Iris pigment epithelial cell (primary cell): Measurements from ENCODE around the gene HGS.
A peak's percentile ranks its signal among the peaks of the same experiment; 100 is the strongest.

ENCODE experiments used
- DNase-seq: peaks from one replicate; pipeline ENCODE4 v3.0.0-alpha.2; 2011; ENCODE audit warnings: low read depth

The HGS gene

DNA sequence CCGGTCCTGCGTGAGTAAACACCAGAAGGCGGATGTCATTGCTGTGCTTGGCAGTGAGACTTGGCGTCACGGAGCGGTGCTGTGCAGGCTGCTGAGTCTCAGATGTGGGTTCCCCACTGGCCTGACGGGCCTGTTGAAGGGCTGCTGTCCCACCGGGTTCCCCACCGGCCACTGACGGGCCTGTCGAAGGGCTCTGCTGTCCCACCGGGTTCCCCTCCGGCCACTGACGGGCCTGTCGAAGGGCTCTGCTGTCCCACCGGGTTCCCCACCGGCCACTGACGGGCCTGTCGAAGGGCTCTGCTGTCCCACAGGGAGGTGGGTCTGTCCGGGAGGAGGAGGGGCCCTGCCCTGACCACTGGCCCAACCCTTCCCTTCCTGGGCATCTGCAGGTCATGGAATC lies 2.8 kb downstream of the HGS start:
- no peak for DNase-seq

DNA sequence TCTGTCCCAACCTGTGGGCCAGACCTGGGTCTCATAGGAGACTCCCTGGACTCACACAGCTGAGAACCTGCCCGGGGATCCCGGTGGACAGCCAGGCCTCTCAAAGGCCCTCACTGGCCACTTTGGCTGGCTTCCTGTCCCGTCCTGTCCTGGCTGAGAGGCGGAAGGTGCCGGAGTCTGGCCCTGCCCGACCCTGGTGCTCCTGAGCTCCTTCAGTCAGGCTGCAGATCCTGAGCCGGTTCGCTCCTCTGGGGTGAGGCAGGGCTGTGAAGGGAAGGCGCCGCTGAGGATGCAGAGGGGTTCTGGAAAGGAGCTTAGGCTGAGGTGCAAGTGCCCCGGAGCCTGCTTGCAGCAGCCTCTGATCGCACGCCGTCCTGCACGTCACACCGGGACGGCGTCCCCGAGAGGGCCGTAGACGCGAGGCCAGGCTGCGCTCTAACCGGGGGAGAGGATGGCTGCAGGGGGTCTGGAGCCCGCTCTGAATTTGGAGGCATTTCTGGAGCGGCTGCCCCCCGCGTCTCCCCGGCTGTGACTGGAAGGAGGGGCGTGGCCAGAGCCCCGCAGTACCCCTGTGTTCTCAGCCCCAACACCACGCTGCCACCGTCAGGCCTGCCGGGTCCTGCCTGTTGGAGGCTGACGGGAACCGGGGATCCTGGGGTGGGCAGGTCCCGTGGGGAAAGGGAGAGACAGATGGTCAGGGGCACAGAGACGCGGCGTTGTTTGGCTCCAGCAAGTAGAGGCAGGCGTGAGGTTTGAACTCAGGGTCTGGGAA lies 4.1 kb downstream of the HGS start:
- no peak for DNase-seq

DNA sequence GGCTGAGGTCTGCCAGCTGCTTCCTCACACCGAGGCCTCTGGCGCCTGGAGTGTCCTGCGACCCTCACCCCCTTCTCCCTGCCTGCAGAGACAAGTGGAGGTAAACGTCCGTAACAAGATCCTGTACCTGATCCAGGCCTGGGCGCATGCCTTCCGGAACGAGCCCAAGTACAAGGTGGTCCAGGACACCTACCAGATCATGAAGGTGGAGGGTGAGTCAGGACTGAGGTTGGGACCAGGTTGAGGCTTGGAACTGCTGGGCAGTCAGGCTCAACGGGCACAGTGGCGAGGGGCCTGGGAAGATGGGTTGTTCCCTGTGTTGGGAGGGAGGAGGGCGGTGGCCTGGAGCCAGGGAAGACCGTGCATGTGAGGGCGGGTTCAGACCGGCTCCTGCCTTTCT lies 4.8 kb downstream of the HGS start:
- no peak for DNase-seq

DNA sequence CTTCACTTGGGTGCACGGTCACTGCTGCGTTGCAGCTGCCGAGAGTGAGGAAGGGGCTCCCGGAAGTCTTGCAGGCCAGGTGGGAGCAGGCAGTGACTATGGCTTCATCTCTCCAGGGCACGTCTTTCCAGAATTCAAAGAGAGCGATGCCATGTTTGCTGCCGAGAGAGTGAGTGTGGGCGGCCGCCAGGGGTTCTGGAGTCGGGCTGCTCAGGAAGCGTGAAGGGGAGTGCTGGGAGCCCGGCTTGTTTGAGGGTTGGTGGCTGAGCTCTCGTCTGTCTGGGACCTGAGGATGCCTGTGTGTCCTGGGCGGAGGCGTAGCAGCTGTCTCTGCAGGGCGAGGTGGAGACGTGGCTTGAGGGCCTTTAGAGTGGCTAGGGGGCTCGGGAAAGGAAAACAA lies 6.3 kb downstream of the HGS start:
- DNase-seq, result no peak

DNA sequence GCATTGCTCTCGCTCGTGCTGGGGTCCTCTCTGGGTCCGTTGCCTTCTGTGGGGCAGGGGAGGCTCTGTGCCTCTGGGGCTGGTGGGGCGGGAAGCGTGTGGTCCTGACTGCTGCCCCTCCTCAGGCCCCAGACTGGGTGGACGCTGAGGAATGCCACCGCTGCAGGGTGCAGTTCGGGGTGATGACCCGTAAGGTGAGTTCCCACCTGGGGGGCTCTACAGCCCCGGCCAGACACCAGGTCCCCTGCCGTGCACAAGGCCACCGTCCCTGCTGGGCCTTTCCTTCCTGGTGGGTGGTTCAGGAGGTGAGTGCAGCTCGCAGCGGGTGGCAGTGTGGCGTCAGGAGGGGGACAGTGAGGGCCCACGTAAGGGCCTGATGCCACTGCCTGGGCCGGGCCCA lies 6.7 kb downstream of the HGS start:
- DNase-seq, result no peak

DNA sequence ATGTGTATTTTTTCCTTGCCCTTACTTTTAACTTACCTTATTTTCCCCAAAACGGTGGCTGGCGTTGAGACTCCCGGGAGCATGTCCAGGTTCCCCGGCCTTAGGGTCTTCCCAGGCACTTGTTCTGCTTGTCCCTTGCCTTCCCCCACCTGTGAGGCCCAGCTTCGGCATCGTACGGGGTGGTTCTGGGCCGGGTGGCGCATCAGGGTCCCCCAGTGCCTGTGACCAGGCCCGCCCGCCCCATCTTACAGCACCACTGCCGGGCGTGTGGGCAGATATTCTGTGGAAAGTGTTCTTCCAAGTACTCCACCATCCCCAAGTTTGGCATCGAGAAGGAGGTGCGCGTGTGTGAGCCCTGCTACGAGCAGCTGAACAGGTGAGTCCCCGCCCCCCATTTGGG lies 7.4 kb downstream of the HGS start:
- no peak for DNase-seq

DNA sequence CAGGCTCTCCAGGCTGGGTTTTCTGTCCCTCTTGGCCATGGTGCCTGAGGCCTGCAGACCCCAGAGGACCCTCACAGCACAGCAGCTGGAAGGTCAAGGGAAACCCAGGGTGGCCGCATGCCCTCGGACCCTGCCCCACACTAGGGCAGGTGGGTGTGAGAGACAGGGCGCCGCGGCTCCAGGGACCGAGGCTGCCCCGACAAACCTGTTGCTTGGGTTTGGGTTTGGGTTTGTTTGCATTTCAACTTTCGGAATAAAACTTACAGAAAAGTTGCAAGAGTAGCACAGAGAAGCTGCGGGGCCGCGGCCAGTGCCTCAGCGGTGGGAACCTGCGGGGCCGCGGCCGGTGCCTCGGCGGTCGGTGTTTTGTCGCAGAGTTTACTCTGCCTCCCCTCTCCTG lies 7.8 kb downstream of the HGS start:
- DNase-seq, result no peak

DNA sequence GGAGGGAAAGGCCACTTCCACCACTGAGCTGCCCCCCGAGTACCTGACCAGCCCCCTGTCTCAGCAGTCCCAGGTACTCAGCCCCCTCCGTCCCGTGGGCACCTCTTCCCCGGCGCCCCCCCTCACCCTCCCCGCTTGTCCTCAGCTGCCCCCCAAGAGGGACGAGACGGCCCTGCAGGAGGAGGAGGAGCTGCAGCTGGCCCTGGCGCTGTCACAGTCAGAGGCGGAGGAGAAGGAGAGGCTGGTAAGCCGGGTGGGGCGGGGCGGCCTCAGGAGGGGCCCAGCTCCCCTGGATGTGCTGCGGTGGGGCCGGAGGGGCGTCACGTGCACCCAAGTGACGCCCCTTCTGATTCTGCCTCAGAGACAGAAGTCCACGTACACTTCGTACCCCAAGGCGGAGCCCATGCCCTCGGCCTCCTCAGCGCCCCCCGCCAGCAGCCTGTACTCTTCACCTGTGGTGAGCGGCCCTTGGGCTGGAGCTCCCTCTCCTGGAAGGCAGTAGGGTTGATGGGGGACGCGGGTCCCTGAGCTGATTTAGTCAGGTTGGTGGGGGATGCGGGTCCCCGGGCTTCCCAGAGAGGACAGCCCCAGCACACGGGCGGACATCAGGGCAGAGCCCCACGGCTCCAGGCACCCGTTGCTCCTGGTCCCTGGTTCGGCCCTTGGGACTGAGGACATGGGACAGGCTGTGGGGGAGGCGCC lies 9.8 kb downstream of the HGS start:
- DNase-seq, result no peak

DNA sequence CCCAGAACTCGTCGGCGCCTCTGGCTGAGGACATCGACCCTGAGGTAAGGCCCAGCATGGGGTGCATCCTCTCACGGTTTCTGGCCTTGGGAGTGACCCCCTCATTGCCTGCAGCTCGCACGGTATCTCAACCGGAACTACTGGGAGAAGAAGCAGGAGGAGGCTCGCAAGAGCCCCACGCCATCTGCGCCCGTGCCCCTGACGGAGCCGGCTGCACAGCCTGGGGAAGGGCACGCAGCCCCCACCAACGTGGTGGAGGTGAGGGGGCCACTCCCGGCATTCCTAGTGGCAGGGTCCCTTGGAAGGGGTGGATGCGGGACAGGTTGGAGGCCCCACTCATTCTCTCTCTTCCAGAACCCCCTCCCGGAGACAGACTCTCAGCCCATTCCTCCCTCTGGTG lies 11.0 kb downstream of the HGS start:
- no peak for DNase-seq

DNA sequence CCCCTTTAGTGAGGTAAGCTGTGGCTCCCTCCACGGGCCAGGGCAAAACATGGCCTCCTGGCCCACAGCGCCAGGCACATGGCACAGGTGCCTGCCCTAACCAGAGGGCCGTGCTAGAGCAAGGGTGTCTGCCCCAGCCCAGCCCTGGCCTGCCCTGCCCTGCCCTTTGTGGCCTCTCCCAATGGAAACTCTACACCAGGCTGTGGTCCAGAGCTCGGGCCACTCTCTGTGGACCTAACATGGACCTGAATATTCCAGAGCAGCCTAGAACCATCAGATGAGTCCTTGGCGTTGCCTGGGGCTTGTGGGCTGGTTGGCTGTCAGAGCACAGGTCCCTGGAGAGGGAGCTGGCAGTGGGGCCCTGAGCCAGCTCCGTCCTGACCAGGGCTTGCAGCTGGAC lies 11.4 kb downstream of the HGS start:
- DNase-seq, result no peak

DNA sequence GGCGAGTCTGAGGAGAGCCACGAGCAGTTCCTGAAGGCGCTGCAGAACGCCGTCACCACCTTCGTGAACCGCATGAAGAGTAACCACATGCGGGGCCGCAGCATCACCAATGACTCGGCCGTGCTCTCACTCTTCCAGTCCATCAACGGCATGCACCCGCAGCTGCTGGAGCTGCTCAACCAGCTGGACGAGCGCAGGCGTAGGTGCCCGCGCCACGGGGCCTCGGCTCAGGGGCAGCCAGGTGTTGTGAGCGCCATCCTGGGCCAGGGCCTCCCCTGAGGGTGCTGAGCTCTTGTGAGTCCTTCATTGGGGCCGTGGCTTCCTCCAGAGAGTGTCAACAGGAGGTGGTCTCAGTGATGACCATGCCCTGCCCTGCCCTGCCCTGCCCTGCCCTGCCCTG lies 12.0 kb downstream of the HGS start:
- DNase-seq, result no peak

DNA sequence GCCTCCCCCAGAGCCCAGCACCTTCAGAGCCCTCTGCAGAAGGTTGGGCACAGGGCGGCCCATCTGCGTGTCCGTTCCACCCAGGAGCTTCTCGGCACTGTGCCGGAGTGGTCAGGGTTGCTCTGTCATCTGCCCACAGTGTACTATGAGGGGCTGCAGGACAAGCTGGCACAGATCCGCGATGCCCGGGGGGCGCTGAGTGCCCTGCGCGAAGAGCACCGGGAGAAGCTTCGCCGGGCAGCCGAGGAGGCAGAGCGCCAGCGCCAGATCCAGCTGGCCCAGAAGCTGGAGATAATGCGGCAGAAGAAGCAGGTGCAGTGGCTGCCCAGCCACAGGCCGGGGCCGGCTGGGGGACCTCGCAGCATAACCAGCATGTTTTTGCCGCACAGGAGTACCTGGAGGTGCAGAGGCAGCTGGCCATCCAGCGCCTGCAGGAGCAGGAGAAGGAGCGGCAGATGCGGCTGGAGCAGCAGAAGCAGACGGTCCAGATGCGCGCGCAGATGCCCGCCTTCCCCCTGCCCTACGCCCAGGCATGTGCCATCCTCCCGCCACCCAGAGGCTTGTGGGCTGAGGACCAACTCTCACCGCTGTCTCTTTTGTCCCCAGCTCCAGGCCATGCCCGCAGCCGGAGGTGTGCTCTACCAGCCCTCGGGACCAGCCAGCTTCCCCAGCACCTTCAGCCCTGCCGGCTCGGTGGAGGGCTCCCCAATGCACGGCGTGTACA lies 12.6 kb downstream of the HGS start:
- no peak for DNase-seq

DNA sequence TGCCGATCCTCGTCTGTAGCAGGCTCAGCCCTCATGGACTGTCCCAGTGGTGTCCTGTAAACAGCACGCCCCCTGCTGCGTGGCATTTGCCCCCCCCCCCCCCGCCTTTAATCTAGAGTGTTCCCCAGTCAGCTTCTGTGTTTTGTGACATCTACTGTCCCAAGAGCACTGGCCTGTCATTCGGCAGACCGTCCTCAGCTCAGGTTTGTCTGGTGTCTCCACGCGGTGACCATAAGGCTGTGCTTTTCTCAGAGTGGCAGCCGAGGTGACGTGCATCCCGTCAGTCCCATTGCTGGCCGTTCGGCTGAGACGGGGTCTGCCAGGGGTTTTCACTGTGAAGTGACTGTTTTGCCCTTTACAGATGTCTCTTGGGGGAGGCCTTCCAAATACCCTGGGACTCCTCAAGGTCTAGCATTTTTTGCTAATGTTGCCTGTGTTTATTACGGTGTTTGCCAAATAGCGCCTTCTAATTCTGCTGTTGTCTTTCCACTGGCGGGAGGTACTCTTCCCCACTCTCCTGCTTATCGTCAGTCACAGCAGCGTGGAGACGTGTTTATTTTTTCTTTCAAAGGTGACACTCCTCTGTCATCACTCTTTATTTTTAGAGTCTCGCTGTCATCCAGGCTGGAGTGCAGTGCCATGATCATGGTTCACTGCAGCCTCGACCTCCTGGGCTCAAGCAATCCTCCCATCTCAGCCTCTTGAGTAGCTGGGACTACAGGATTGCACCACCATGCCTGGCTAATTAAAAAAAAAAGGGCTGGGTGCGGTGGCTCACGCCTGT lies 13.6 kb downstream of the HGS start:
- no peak for DNase-seq

DNA sequence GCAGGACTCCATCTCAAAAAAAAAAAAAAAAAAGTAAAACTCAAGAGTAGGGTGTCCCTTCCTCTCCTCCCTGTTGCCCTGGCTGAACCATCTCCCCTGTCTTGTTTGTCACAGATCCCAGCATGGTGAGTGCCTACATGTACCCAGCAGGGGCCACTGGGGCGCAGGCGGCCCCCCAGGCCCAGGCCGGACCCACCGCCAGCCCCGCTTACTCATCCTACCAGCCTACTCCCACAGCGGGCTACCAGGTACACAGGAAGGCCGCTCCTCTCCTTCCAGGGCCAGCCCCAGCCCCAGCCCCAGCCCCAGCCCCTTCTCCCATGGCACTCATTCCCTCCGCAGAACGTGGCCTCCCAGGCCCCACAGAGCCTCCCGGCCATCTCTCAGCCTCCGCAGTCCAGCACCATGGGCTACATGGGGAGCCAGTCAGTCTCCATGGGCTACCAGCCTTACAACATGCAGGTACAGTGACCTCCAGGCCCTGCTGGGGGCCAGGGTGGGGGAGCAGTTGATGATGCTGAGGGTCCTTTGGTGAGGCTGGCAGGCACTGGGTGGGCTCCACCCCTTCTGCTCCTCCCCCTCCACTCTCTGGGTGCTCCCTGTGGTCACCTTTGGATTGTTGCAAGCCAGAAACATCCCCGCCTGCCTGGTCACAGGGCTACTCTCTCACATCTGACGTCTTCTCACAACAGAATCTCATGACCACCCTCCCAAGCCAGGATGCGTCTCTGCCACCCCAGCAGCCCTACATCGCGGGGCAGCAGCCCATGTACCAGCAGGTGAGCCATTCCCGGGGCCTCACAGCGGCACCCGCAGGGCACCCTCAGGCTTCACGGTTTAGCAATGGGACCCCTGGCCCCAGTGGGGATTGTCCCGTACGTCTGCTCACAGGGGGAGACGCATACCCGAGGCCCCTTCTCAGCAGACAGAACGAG lies 16.8 kb downstream of the HGS start:
- DNase-seq, result no peak

DNA sequence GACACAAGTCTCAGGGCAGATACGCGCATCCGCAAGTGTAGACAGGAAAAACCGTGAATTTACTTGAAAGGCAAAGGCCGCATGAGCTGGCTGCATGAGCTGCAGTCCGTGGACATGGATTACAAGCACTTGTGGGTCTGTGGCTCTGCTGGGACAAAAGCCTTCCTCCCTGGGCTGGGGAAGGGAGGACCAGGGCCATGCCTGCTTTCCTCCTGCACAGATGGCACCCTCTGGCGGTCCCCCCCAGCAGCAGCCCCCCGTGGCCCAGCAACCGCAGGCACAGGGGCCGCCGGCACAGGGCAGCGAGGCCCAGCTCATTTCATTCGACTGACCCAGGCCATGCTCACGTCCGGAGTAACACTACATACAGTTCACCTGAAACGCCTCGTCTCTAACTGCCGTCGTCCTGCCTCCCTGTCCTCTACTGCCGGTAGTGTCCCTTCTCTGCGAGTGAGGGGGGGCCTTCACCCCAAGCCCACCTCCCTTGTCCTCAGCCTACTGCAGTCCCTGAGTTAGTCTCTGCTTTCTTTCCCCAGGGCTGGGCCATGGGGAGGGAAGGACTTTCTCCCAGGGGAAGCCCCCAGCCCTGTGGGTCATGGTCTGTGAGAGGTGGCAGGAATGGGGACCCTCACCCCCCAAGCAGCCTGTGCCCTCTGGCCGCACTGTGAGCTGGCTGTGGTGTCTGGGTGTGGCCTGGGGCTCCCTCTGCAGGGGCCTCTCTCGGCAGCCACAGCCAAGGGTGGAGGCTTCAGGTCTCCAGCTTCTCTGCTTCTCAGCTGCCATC lies 17.7 kb downstream of the HGS start:
- no peak for DNase-seq

DNA sequence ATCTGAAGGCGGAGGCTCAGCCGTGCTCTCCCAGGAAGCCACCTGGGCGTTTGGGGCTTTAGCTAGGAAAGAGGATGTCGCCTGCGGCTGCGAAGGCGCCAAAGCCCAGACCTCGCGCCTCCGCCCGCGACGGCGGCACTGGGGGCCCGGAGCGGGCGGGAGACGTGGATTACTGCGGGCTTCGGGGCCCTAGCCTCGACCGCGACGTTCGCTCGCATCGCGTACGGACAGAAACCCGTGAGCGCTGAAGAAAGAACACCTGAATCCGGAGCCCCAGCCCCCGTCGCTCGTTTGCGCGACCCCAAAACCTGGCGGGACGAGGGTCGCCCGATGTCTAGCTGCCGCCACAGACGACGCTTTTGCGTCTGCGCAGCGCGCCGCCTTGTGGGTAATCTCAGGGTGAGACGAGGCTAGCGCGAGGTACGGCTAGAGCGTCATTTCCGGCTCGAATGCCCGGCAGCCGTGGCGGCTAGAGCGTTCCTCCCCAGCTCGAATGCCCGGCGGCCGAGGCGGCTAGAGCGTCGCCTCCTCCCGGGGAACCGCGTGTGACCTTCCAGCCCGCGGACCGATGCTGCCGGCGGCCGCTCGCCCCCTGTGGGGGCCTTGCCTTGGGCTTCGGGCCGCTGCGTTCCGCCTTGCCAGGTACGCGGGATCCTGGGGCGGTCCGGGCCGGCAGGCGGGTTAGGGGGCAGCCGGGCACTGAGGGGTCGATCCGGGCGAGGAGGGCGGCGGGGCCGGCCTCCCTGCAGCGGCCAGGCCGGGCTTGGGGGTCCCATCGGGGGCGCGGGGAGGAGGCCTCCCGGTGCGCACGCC lies 19.3 kb downstream of the HGS start, which contains the start of gene MRPL12:
Gene MRPL12 (plus strand): TSS at position 434 of the 813 bp plus-strand sequence. CDS start 135 bp downstream, at position 569.
- peak; percentile 92 for DNase-seq

DNA sequence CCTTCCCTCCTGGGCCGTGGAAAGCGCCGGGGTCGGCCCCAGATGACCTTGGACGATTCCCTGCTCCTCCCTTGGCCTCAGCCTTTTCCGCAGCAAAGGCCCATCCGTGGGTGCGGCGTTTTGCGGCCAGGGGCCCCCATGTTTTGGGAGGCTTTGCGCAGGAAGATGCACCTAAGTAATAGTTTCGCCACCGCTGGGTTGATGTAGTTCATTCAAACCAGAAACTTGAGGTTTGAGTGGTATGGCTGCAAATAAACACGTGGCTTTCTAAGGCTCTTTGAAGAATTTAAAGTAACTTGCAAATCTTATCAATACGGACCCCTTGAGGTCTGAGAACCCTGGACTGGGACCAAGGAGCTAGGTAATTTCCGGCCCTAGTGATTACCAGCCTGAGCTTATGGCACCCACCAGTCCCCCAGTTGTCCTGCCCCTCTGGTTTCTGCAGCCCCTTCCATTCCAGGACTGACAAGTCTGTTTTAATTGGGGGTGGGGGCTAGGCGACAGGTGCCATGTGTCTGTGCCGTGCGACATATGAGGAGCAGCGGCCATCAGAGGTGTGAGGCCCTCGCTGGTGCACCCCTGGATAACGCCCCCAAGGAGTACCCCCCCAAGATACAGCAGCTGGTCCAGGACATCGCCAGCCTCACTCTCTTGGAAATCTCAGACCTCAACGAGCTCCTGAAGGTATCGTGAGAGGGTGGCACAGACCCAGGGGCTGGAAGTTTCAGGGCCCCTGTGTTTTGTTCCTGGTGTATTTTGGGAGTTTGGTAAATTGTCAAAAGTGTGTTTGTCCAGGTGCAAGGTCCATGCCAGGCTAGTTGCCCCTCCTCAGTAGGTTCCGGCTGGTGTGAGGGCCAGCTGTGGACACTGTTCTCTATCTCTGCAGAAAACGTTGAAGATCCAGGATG lies 20.2 kb downstream of the HGS start:
- peak; percentile 26 for DNase-seq

DNA sequence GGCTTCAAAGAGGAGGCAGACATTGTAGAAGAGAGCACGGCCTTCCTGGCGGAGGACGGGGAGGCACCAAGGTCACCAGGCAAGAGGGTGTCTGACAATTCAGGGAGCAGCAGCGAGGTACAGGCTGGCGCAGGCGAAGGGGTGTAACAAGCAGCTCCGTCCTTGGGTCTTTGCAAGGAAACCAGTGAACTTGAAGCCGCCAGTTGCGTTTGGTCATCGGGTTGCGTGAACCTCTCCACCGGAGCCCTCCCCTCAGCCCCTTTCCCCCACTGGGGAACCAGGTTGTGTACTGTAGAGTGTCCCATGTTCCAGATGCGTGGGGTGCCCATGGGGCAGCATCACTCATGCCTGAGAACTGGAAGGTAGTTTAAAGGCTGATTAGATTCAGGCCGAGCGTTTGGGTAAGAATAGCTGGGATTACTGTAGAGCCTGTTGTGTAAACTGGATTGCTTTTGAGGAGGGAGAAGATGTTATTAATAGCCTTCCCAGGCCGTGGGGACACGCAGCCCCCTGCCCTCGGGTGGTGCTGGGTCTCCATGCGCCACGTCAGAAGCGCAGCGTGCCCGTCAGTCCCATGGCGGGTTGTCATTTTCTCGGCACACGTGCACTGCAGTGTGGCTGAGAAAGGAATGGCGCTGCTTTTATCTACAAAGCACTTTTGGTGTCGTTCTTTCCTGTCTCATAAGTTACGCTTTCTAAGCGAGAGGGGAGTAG lies 21.9 kb downstream of the HGS start:
- DNase-seq, result no peak
